K562 (cell line): ENCODE measurements around the gene RPL35. TPM values are rescaled to one million over a fixed set of nuclear protein-coding genes. Genes with fewer than 3 reads are reported as not detected.

Experiments
- ATAC-seq: fragments of 200-7000 bp; cut with Tn5 transposase; 3 replicates; pipeline ENCODE4 v1.9.1; 2020; ENCODE audit warnings: moderate library complexity
- BruUV-seq: library from RNA; stranded (reverse); fragments of 400-500 nt; replicated peaks from 2 replicates; lab custom pipeline; 2021; lab: Mats Ljungman, UMichigan
- CTCF ChIA-PET: fragments of 300-600 bp; formaldehyde crosslinking; extraction: SDS; loops from one replicate; lab custom pipeline; 2021; ENCODE audit warnings: low intra/inter-chr PET ratio; lab: Yijun Ruan, JAX
- POLR2A ChIA-PET: fragments of 300-600, 350-650 bp; sonication (Branson Sonifier 250); formaldehyde crosslinking; extraction: SDS; loops from one replicate; lab custom pipeline; 2021; ENCODE audit warnings: antibody characterized with exemption, inconsistent platforms; lab: Yijun Ruan, JAX
- DNase-seq, 4 experiments: peaks; one replicate each; pipeline versions ENCODE4 v3.0.0 to v3.0.0-alpha.2; 2011 to 2018; ENCODE audit warnings: low spot score in 3 of 4, mixed read lengths in 3 of 4; ENCODE audit errors: extremely low read depth in 1 of 4
- FAIRE-seq: peaks from 2 replicates; lab custom pipeline; 2011; peaks lifted over from hg19 to GRCh38; lab: Jason Lieb, UNC
- H2AFZ ChIP-seq: 2 replicates; pipeline ENCODE4 v1.6.0; 2011; ENCODE audit warnings: low read depth, low read length, control low read depth, inconsistent platforms
- H3K27ac ChIP-seq: fragments of 200-600 bp; 3 replicates; pipeline ENCODE4 v1.8.0; 2011; ENCODE audit warnings: low read depth, mild to moderate bottlenecking, control low read depth, inconsistent platforms, low read length, moderate library complexity, mixed read lengths; ENCODE audit errors: extremely low read depth
- H3K27me3 ChIP-seq, 2 experiments: fragments of 300-600 bp in 1 of 2; 2 replicates in 1 of 2; 3 replicates in 1 of 2; pipeline versions ENCODE4 v1.6.0 to v1.8.0; 2011; ENCODE audit warnings: inconsistent platforms in 2 of 2, low read length in 2 of 2, mild to moderate bottlenecking in 1 of 2, mixed read lengths in 1 of 2, moderate library complexity in 1 of 2; ENCODE audit not compliant: control insufficient read depth in 2 of 2, insufficient read depth in 2 of 2
- H3K36me3 ChIP-seq: fragments of 300-600 bp; 3 replicates; pipeline ENCODE4 v1.8.0; 2011; ENCODE audit warnings: mild to moderate bottlenecking, low read length, inconsistent platforms; ENCODE audit not compliant: control insufficient read depth, insufficient read depth
- H3K4me1 ChIP-seq, 2 experiments: fragments of 200-600 bp in 1 of 2; replicated peaks in 1 of 2; 2 replicates in 1 of 2; 3 replicates in 1 of 2; pipeline versions ENCODE4 v1.5.1 to v1.8.0; 2011; ENCODE audit warnings: inconsistent platforms in 2 of 2, low read length in 2 of 2, mild to moderate bottlenecking in 1 of 2, mixed read lengths in 1 of 2, moderate library complexity in 1 of 2; ENCODE audit not compliant: control insufficient read depth in 2 of 2, insufficient read depth in 2 of 2
- H3K4me2 ChIP-seq: 2 replicates; pipeline ENCODE4 v1.6.1; 2011; ENCODE audit warnings: low read length, control low read depth, inconsistent platforms, mixed read lengths; ENCODE audit not compliant: insufficient read depth
- H3K4me3 ChIP-seq: fragments of 200-600 bp; sonication (generic), shearing (Covaris generic); 2 replicates; pipeline ENCODE4 v1.5.1; 2016; ENCODE audit warnings: control low read depth, inconsistent platforms
- H3K79me2 ChIP-seq: fragments of 200-600 bp; 3 replicates; pipeline ENCODE4 v1.8.0; 2011; ENCODE audit warnings: low read length, inconsistent platforms; ENCODE audit not compliant: control insufficient read depth, insufficient read depth
- H3K9ac ChIP-seq, 2 experiments: 2 replicates each; pipeline versions ENCODE4 v1.6.0 to v1.6.1; 2011; ENCODE audit warnings: low read depth in 2 of 2, low read length in 2 of 2, control low read depth in 1 of 2, inconsistent platforms in 1 of 2, mild to moderate bottlenecking in 1 of 2, mixed read lengths in 1 of 2; ENCODE audit not compliant: insufficient read depth in 1 of 2
- H3K9me1 ChIP-seq: one replicate; pipeline ENCODE4 v1.6.0; 2011; ENCODE audit warnings: inconsistent platforms, mild to moderate bottlenecking, low read length, moderate library complexity; ENCODE audit not compliant: control insufficient read depth, insufficient read depth
- H3K9me3 ChIP-seq: replicated peaks from 2 replicates; pipeline ENCODE4 v1.5.1; 2011; ENCODE audit warnings: low read depth, low read length, inconsistent platforms; ENCODE audit not compliant: control insufficient read depth, insufficient read depth
- H4K20me1 ChIP-seq: replicated peaks from 2 replicates; pipeline ENCODE4 v1.6.1; 2011; ENCODE audit warnings: low read length, inconsistent platforms, mixed read lengths; ENCODE audit not compliant: control insufficient read depth, insufficient read depth
- ARID4B ChIP-seq: sonication (generic); formaldehyde crosslinking; IDR thresholded peaks from 2 replicates; pipeline ENCODE4 v1.8.0; 2022; ENCODE audit warnings: mild to moderate bottlenecking, missing genetic modification reagents
- ARNT ChIP-seq, 2 experiments: fragments of 450-650 bp; IDR thresholded peaks; 2 replicates each; pipeline ENCODE4 v1.6.1; 2016; ENCODE audit warnings: mild to moderate bottlenecking in 1 of 2
- CBX1 ChIP-seq: sonication (generic); IDR thresholded peaks from 2 replicates; pipeline ENCODE4 v1.6.1; 2016; ENCODE audit warnings: antibody characterized with exemption, low read depth, mild to moderate bottlenecking
- ESRRB ChIP-seq: fragments of 250-450 bp; sonication (Bioruptor Pico); IDR thresholded peaks from 2 replicates; pipeline ENCODE4 v1.5.0; 2020; ENCODE audit warnings: mild to moderate bottlenecking, moderate library complexity, borderline replicate concordance
- GABPB2 ChIP-seq: fragments of 250-450 bp; sonication (Bioruptor Pico); conservative IDR thresholded peaks from 2 replicates; pipeline ENCODE4 v1.5.1; 2021; ENCODE audit warnings: mild to moderate bottlenecking
- HIVEP1 ChIP-seq: fragments of 250-450 bp; sonication (Bioruptor Pico); IDR thresholded peaks from 2 replicates; pipeline ENCODE4 v1.4.0; 2020; ENCODE audit warnings: mild to moderate bottlenecking
- HMGN3 ChIP-seq: IDR thresholded peaks from 2 replicates; pipeline ENCODE4 v1.6.1; 2011; ENCODE audit warnings: borderline replicate concordance, low read depth, mild to moderate bottlenecking, mixed read lengths, low read length; ENCODE audit not compliant: insufficient read length; ENCODE audit errors: extremely low read depth
- HMGXB4 ChIP-seq: sonication (generic); formaldehyde crosslinking; IDR thresholded peaks from 2 replicates; pipeline ENCODE4 v1.8.1; 2023; ENCODE audit warnings: mild to moderate bottlenecking, missing genetic modification reagents
- KLF13 ChIP-seq: fragments of 450-650 bp; IDR thresholded peaks from 2 replicates; pipeline ENCODE4 v1.6.1; 2016; ENCODE audit warnings: missing genetic modification characterization, low read depth, mild to moderate bottlenecking, missing compliant biosample characterization, moderate library complexity, borderline replicate concordance
- NFE2 ChIP-seq: IDR thresholded peaks from 2 replicates; pipeline ENCODE4 v1.6.1; 2014; ENCODE audit warnings: antibody characterized with exemption, low read depth
- SMAD1 ChIP-seq: fragments of 150-350 bp; IDR thresholded peaks from 2 replicates; pipeline ENCODE4 v1.6.1; 2014; ENCODE audit warnings: low read length, low read depth; ENCODE audit not compliant: partially characterized antibody
- SREBF1 ChIP-seq: fragments of 150-350 bp; IDR thresholded peaks from 2 replicates; pipeline ENCODE4 v1.6.1; 2014; ENCODE audit warnings: antibody characterized with exemption, low read depth, low read length, borderline replicate concordance
- ZNF24 ChIP-seq: fragments of 450-650 bp; IDR thresholded peaks from 2 replicates; pipeline ENCODE4 v1.6.1; 2016
- ZNF324 ChIP-seq: fragments of 250-450 bp; sonication (Bioruptor Pico); IDR thresholded peaks from 2 replicates; pipeline ENCODE4 v1.4.0; 2020; ENCODE audit warnings: mild to moderate bottlenecking
- WGBS: fragments of 100-300 bp; shearing (Covaris generic); methylation state at CpG from one replicate; pipeline ENCODE4 v1.1.6; 2016; ENCODE audit warnings: low coverage, mixed read lengths; ENCODE audit not compliant: insufficient coverage; ENCODE audit errors: missing lambda C conversion rate; 5-methylcytosine and 5-hydroxymethylcytosine counted together
- in situ Hi-C: fragments of 300-500 bp; cut with MboI; formaldehyde crosslinking; loops from 4 replicates; pipeline ENCODE4 v1.15.0; 2018; ENCODE audit warnings: inconsistent platforms, mixed read lengths
- intact Hi-C: fragments of 100-400 bp; cut with micrococcal nuclease; formaldehyde crosslinking; loops from 2 replicates; pipeline ENCODE4 v1.14.2; 2022
- polyA plus RNA-seq, 8 experiments: library from polyadenylated mRNA; depleted of rRNA in 4 of 8; stranded (reverse) in 5 of 8; unstranded in 3 of 8; fragments of >200 nt; fragmentation: Nextera tagmentation in 2 of 8; fragmentation: Illumina TruSeq in 1 of 8; extraction: Ambion mirVana in 2 of 8; extraction: Trizol in 1 of 8; gene quantifications; 2 replicates each; pipeline versions ENCODE4 v1.2.1 to v1.2.3, GENCODE V29; 2011 to 2014; ENCODE audit warnings: inconsistent platforms in 1 of 8, missing spikeins in 1 of 8
- total RNA-seq, 7 experiments: library from RNA; depleted of rRNA in 6 of 7; stranded (reverse); fragments of >200 nt in 6 of 7; fragmentation: Illumina TruSeq in 2 of 7; extraction: Trizol in 2 of 7; gene quantifications; 2 replicates each; pipeline versions ENCODE4 v1.2.1 to v1.2.3, GENCODE V29; 2011 to 2021; ENCODE audit warnings: low replicate concordance in 1 of 7

RPL35 gene
- total and polyA plus RNA-seq, 9 of the 15 experiments (the other 6 are each of a cell fraction or from before 2014, with no cell fraction given): 1,755 to 5,101 (median 3,405) TPM

- no peak for TF ChIP-seq SREBF1
Observed at GRCh38 chr9:124869986-124870560, 8.3 kb upstream of the RPL35 start (continued).

GRCh38 chr9:124869466-124869985 is 7.8 kb upstream of the RPL35 start:
- peak; percentile 11 for ATAC-seq
- Histone ChIP-seq H3K4me3 (peak overlapping the region; percentile 91), H3K27me3 (no peaks in the 10 kb centered on the region), H4K20me1 (peaks cover 25% of the 10 kb centered on the region), H3K27ac (peak overlapping the region; percentile 97), H3K4me1 (peaks cover 35 to 50% of the 10 kb centered on the region in 2 experiments), H3K79me2 (peaks cover 78% of the 10 kb centered on the region), H3K36me3 (peaks cover 50% of the 10 kb centered on the region), H2AFZ (peak overlapping the region; percentile 36; the same call in 1 of the 2 replicates), H3K9ac (peak overlapping the region; percentile 98 to 99), H3K9me1 (peaks cover 16% of the 10 kb centered on the region), H3K4me2 (peak overlapping the region; percentile 100), H3K9me3 (no peaks in the 10 kb centered on the region)
- ChIA-PET POLR2A (interaction anchor here (0.6 to 1.5 kb wide), 6 partner anchors 11 to 321 kb away, joined by 3 to 6 read pairs (median 4); no protein-coding TSS in a partner anchor), CTCF (no interaction called here)
- no TSS peak for BruUV-seq
- DNase-seq: peak in 3 of 4 experiments; percentile 50 to 67 (median 64)
- in situ Hi-C loops (loop anchor here (10.0 kb wide), 1 partner anchor 275 kb away; the partner anchor contains the start of gene SCAI), intact Hi-C loops (loop anchor here (5.0 kb wide), 1 partner anchor 373 kb away; the partner anchor contains the start of gene HSPA5)
- WGBS: under 1% methylated on average over 31 of the region's 41 CpGs
- FAIRE-seq: no peak
- no peak for TF ChIP-seq ZNF24
- TF ChIP-seq ESRRB: no peak
- peak; percentile 18; the same call in 1 of the 2 replicates for TF ChIP-seq ARID4B (CRISPR knock-in tag)
- no peak for TF ChIP-seq GABPB2 (CRISPR knock-in tag)
- TF ChIP-seq SMAD1: no peak
- TF ChIP-seq CBX1: no peak
- TF ChIP-seq HIVEP1 (CRISPR knock-in tag): no peak
- no peak for TF ChIP-seq KLF13 (tag)
- peak; percentile 7 for TF ChIP-seq HMGN3
- TF ChIP-seq ZNF324: no peak
- peak; percentile 82; the same call in 1 of the 2 replicates for TF ChIP-seq HMGXB4 (CRISPR knock-in tag)
- TF ChIP-seq NFE2: no peak
- TF ChIP-seq ARNT (IDR thresholded peaks at IDR 0.05): no peak
